ENCODE data around the gene PNPLA8. TPM values are rescaled to one million over a fixed set of nuclear protein-coding genes. Genes with fewer than 3 reads are reported as not detected.

Gene PNPLA8
- total and polyA plus RNA-seq, 4 donors = 14.7 to 30.3 (median 23.0) TPM

- Histone ChIP-seq H3K27ac (ENCODE audit: low read depth in 1 of 2, low read length in 2 of 2) (no peak overlapping the region), H3K9me3 (ENCODE audit: control insufficient read depth in 4 of 4, low read length in 3 of 4) (no peaks in the 10 kb centered on the region), H3K36me3 (ENCODE audit: control insufficient read depth in 4 of 4, insufficient read depth in 3 of 4, low read depth in 1 of 4, low read length in 3 of 4) (no peaks in the 10 kb centered on the region), H3K27me3 (ENCODE audit: control insufficient read depth in 4 of 4, insufficient read depth in 4 of 4, low read length in 3 of 4) (peaks cover 0 to 6% (median 3%) of the 10 kb centered on the region in 4 donors), H3K9ac (ENCODE audit: low read depth in 1 of 2, low read length in 2 of 2) (no peak overlapping the region), H3K4me3 (ENCODE audit: low read depth in 1 of 3, low read length in 3 of 3) (no peak overlapping the region), H3K4me1 (ENCODE audit: control insufficient read depth in 4 of 4, insufficient read depth in 4 of 4, low read length in 3 of 4) (peaks cover 0 to 4% (median under 1%) of the 10 kb centered on the region in 4 donors)
- no peak for DNase-seq (ENCODE audit: low spot score)
- no peak for TF ChIP-seq TAF1 (conservative IDR thresholded peaks at IDR 0.05)
- no peak for TF ChIP-seq GABPA (IDR thresholded peaks at IDR 0.05 in 1 of 2, conservative IDR thresholded peaks at IDR 0.05 in 1 of 2)
- no peak for TF ChIP-seq YY1 (IDR thresholded peaks at IDR 0.05)
- TF ChIP-seq FOXA2 (IDR thresholded peaks at IDR 0.05) = no peak
- TF ChIP-seq SP1 (IDR thresholded peaks at IDR 0.05) = no peak
- TF ChIP-seq JUND (IDR thresholded peaks at IDR 0.05) = no peak
- no peak for TF ChIP-seq RAD21 (IDR thresholded peaks at IDR 0.05)
- no peak for TF ChIP-seq EGR1 (IDR thresholded peaks at IDR 0.05; ENCODE audit: low read depth in 2 of 2)
- TF ChIP-seq, protein P1, sequence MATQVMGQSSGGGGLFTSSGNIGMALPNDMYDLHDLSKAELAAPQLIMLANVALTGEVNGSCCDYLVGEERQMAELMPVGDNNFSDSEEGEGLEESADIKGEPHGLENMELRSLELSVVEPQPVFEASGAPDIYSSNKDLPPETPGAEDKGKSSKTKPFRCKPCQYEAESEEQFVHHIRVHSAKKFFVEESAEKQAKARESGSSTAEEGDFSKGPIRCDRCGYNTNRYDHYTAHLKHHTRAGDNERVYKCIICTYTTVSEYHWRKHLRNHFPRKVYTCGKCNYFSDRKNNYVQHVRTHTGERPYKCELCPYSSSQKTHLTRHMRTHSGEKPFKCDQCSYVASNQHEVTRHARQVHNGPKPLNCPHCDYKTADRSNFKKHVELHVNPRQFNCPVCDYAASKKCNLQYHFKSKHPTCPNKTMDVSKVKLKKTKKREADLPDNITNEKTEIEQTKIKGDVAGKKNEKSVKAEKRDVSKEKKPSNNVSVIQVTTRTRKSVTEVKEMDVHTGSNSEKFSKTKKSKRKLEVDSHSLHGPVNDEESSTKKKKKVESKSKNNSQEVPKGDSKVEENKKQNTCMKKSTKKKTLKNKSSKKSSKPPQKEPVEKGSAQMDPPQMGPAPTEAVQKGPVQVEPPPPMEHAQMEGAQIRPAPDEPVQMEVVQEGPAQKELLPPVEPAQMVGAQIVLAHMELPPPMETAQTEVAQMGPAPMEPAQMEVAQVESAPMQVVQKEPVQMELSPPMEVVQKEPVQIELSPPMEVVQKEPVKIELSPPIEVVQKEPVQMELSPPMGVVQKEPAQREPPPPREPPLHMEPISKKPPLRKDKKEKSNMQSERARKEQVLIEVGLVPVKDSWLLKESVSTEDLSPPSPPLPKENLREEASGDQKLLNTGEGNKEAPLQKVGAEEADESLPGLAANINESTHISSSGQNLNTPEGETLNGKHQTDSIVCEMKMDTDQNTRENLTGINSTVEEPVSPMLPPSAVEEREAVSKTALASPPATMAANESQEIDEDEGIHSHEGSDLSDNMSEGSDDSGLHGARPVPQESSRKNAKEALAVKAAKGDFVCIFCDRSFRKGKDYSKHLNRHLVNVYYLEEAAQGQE (IDR thresholded peaks at IDR 0.05) = no peak
- TF ChIP-seq FOXA1 (IDR thresholded peaks at IDR 0.05) = no peak
- TF ChIP-seq HNF4G (IDR thresholded peaks at IDR 0.05) = no peak
- no peak for TF ChIP-seq HNF4A (conservative IDR thresholded peaks at IDR 0.05)
- TF ChIP-seq, protein P2, sequence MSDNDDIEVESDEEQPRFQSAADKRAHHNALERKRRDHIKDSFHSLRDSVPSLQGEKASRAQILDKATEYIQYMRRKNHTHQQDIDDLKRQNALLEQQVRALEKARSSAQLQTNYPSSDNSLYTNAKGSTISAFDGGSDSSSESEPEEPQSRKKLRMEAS (IDR thresholded peaks at IDR 0.05) = no peak
- no peak for TF ChIP-seq RXRA (IDR thresholded peaks at IDR 0.05)
- TF ChIP-seq, protein P3, sequence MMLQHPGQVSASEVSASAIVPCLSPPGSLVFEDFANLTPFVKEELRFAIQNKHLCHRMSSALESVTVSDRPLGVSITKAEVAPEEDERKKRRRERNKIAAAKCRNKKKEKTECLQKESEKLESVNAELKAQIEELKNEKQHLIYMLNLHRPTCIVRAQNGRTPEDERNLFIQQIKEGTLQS (IDR thresholded peaks at IDR 0.05) = no peak
- TF ChIP-seq, protein P4, sequence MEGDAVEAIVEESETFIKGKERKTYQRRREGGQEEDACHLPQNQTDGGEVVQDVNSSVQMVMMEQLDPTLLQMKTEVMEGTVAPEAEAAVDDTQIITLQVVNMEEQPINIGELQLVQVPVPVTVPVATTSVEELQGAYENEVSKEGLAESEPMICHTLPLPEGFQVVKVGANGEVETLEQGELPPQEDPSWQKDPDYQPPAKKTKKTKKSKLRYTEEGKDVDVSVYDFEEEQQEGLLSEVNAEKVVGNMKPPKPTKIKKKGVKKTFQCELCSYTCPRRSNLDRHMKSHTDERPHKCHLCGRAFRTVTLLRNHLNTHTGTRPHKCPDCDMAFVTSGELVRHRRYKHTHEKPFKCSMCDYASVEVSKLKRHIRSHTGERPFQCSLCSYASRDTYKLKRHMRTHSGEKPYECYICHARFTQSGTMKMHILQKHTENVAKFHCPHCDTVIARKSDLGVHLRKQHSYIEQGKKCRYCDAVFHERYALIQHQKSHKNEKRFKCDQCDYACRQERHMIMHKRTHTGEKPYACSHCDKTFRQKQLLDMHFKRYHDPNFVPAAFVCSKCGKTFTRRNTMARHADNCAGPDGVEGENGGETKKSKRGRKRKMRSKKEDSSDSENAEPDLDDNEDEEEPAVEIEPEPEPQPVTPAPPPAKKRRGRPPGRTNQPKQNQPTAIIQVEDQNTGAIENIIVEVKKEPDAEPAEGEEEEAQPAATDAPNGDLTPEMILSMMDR (IDR thresholded peaks at IDR 0.05; ENCODE audit: low read depth, low read length, missing input control) = no peak
- TF ChIP-seq, protein P5, sequence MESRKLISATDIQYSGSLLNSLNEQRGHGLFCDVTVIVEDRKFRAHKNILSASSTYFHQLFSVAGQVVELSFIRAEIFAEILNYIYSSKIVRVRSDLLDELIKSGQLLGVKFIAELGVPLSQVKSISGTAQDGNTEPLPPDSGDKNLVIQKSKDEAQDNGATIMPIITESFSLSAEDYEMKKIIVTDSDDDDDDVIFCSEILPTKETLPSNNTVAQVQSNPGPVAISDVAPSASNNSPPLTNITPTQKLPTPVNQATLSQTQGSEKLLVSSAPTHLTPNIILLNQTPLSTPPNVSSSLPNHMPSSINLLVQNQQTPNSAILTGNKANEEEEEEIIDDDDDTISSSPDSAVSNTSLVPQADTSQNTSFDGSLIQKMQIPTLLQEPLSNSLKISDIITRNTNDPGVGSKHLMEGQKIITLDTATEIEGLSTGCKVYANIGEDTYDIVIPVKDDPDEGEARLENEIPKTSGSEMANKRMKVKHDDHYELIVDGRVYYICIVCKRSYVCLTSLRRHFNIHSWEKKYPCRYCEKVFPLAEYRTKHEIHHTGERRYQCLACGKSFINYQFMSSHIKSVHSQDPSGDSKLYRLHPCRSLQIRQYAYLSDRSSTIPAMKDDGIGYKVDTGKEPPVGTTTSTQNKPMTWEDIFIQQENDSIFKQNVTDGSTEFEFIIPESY (IDR thresholded peaks at IDR 0.05) = no peak
- TF ChIP-seq NR2F2 (IDR thresholded peaks at IDR 0.05) = no peak
- 84% methylated on average over 3 of the region's 3 CpGs for WGBS
Measured at GRCh38 chr7:108461840-108462239, 64.1 kb downstream of the PNPLA8 start.
